Measurements from ENCODE around the gene C1orf52. TPM values are rescaled to one million over a fixed set of nuclear protein-coding genes. Genes with fewer than 3 reads are reported as not detected.

The C1orf52 gene
- total and polyA plus RNA-seq, 9 of the 15 experiments (the other 6 are each of a cell fraction or from before 2014, with no cell fraction given): 17.0 to 38.5 (median 33.0) TPM

DNA sequence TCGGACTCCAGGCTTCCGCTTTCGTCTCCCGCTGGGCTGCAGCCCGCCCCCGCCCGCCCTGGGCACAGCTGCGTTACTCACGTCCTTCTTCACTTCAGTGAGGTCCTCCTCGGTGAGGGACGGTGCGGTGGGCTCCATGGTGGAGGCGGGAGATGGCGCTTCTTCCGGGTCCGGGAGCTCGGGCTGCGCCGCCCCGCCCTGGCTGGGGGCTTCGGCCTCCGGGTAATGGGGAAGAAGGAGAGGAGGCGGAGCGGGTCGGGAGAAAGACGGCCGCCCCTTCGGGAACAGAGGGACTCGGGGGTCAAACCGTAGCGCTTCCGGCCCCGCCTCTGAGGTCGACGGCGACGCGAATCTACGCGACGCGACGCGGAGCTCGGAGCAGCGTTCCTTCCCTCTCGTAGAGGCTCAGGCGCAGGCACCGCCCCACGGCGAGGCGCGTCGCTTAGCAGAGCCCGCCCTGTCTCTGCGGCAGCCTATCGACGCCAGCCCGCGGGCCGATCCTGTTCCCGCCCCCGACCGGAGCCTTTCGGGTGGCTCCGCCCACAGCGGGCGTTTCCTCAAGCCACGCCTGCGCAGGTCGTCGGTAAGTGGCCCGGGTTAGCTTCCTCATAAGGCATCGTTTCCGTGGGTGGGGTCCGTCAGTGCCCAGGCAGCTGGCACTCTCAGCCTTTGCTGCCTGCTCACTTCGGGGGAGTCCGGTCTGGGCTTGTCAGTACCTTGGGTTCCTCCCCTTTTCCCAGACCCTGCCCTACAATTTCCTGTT is 16.9 kb upstream of the C1orf52 start, which contains the start of gene BCL10 (continued):
- TF ChIP-seq, protein P1, sequence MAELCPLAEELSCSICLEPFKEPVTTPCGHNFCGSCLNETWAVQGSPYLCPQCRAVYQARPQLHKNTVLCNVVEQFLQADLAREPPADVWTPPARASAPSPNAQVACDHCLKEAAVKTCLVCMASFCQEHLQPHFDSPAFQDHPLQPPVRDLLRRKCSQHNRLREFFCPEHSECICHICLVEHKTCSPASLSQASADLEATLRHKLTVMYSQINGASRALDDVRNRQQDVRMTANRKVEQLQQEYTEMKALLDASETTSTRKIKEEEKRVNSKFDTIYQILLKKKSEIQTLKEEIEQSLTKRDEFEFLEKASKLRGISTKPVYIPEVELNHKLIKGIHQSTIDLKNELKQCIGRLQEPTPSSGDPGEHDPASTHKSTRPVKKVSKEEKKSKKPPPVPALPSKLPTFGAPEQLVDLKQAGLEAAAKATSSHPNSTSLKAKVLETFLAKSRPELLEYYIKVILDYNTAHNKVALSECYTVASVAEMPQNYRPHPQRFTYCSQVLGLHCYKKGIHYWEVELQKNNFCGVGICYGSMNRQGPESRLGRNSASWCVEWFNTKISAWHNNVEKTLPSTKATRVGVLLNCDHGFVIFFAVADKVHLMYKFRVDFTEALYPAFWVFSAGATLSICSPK (IDR thresholded peaks at IDR 0.05; ENCODE audit: borderline replicate concordance): no peak
- TF ChIP-seq NRF1 (conservative IDR thresholded peaks at IDR 0.05 in 1 of 2, IDR thresholded peaks at IDR 0.05 in 1 of 2) (peak; percentile 99), RBM14 (IDR thresholded peaks at IDR 0.05; ENCODE audit: borderline replicate concordance, insufficient read depth, low read depth, low read length) (no peak), IFI16 (CRISPR knock-in tag; IDR thresholded peaks at IDR 0.05) (no peak), ZNF224 (CRISPR knock-in tag; IDR thresholded peaks at IDR 0.05) (no peak), CBX1 (IDR thresholded peaks at IDR 0.05; ENCODE audit: low read depth) (no peak), OTX1 (CRISPR knock-in tag; IDR thresholded peaks at IDR 0.05) (no peak), ARID1B (IDR thresholded peaks at IDR 0.05) (no peak), ZNF133 (CRISPR knock-in tag; IDR thresholded peaks at IDR 0.05) (no peak), U2AF2 (optimal IDR thresholded peaks at IDR 0.05; ENCODE audit: low read depth, low read length) (no peak), ZBTB1 (CRISPR knock-in tag; IDR thresholded peaks at IDR 0.05; ENCODE audit: borderline replicate concordance, low read depth) (no peak; the same call in 1 of the 2 replicates), SMARCB1 (IDR thresholded peaks at IDR 0.05; ENCODE audit: insufficient read length, low read depth) (no peak), PHF8 (IDR thresholded peaks at IDR 0.05; ENCODE audit: borderline replicate concordance, low read length) (peak; percentile 90; the same call in 1 of the 2 replicates), NR2F6 (CRISPR knock-in tag; IDR thresholded peaks at IDR 0.05) (no peak), XRCC5 (IDR thresholded peaks at IDR 0.05; ENCODE audit: low read depth, low read length) (peak; percentile 38; the same call in 1 of the 2 replicates), BDP1 (IDR thresholded peaks at IDR 0.05; ENCODE audit: insufficient read depth, insufficient read length) (no peak), ILK (tag; IDR thresholded peaks at IDR 0.05; ENCODE audit: borderline replicate concordance, low read depth) (no peak), ZNF764 (CRISPR knock-in tag; IDR thresholded peaks at IDR 0.05; ENCODE audit: low read depth) (no peak)
- TF ChIP-seq, protein P2, sequence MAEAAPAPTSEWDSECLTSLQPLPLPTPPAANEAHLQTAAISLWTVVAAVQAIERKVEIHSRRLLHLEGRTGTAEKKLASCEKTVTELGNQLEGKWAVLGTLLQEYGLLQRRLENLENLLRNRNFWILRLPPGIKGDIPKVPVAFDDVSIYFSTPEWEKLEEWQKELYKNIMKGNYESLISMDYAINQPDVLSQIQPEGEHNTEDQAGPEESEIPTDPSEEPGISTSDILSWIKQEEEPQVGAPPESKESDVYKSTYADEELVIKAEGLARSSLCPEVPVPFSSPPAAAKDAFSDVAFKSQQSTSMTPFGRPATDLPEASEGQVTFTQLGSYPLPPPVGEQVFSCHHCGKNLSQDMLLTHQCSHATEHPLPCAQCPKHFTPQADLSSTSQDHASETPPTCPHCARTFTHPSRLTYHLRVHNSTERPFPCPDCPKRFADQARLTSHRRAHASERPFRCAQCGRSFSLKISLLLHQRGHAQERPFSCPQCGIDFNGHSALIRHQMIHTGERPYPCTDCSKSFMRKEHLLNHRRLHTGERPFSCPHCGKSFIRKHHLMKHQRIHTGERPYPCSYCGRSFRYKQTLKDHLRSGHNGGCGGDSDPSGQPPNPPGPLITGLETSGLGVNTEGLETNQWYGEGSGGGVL (CRISPR knock-in tag; IDR thresholded peaks at IDR 0.05): no peak
- TF ChIP-seq, protein P3, sequence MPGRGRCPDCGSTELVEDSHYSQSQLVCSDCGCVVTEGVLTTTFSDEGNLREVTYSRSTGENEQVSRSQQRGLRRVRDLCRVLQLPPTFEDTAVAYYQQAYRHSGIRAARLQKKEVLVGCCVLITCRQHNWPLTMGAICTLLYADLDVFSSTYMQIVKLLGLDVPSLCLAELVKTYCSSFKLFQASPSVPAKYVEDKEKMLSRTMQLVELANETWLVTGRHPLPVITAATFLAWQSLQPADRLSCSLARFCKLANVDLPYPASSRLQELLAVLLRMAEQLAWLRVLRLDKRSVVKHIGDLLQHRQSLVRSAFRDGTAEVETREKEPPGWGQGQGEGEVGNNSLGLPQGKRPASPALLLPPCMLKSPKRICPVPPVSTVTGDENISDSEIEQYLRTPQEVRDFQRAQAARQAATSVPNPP (IDR thresholded peaks at IDR 0.05; ENCODE audit: borderline replicate concordance, insufficient read depth, insufficient read length): no peak
- TF ChIP-seq, protein P4, sequence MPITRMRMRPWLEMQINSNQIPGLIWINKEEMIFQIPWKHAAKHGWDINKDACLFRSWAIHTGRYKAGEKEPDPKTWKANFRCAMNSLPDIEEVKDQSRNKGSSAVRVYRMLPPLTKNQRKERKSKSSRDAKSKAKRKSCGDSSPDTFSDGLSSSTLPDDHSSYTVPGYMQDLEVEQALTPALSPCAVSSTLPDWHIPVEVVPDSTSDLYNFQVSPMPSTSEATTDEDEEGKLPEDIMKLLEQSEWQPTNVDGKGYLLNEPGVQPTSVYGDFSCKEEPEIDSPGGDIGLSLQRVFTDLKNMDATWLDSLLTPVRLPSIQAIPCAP (CRISPR knock-in tag; IDR thresholded peaks at IDR 0.05; ENCODE audit: borderline replicate concordance): no peak
- TF ChIP-seq, protein P5, sequence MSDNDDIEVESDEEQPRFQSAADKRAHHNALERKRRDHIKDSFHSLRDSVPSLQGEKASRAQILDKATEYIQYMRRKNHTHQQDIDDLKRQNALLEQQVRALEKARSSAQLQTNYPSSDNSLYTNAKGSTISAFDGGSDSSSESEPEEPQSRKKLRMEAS (CRISPR knock-in tag; IDR thresholded peaks at IDR 0.05): peak; percentile 55
